GM23338 (cell line): ENCODE results near the gene WFDC10B. TPM values are rescaled to one million over a fixed set of nuclear protein-coding genes. Genes with fewer than 3 reads are reported as not detected.

Source experiments
- ATAC-seq: fragments of 200-7000 bp; cut with Tn5 transposase; 3 replicates; pipeline ENCODE4 v1.9.1; 2020
- DNase-seq: peaks from one replicate; pipeline ENCODE4 v3.0.0-alpha.2; 2015; ENCODE audit warnings: low spot score
- H2AFZ ChIP-seq: fragments of 200-600 bp; sonication (generic); 2 replicates; pipeline ENCODE4 v1.8.0; 2016; ENCODE audit warnings: antibody characterized with exemption, mild to moderate bottlenecking, moderate library complexity
- H3F3A ChIP-seq: fragments of 200-600 bp; sonication (generic); replicated peaks from 2 replicates; pipeline ENCODE4 v1.8.0; 2017; ENCODE audit warnings: antibody characterized with exemption, mixed run types, low read depth
- H3K27ac ChIP-seq: fragments of 200-600 bp; sonication (generic); 2 replicates; pipeline ENCODE4 v1.6.1; 2016; ENCODE audit warnings: low read depth
- H3K27me3 ChIP-seq: fragments of 200-600 bp; sonication (generic); 2 replicates; pipeline ENCODE4 v1.8.0; 2016; ENCODE audit warnings: mild to moderate bottlenecking, mixed run types, moderate library complexity; ENCODE audit not compliant: insufficient read depth
- H3K36me3 ChIP-seq: fragments of 200-600 bp; sonication (generic); 2 replicates; pipeline ENCODE4 v1.8.0; 2016; ENCODE audit warnings: mild to moderate bottlenecking; ENCODE audit not compliant: insufficient read depth
- H3K4me1 ChIP-seq: fragments of 200-600 bp; sonication (generic); 2 replicates; pipeline ENCODE4 v1.8.0; 2016; ENCODE audit warnings: mild to moderate bottlenecking, moderate library complexity; ENCODE audit not compliant: insufficient read depth
- H3K4me2 ChIP-seq: fragments of 200-600 bp; sonication (generic); 2 replicates; pipeline ENCODE4 v1.7.1; 2017; ENCODE audit warnings: mixed run types
- H3K4me3 ChIP-seq: fragments of 200-600 bp; sonication (generic); 2 replicates; pipeline ENCODE4 v1.6.1; 2016; ENCODE audit warnings: mixed run types
- H3K79me2 ChIP-seq: fragments of 200-600 bp; sonication (generic); replicated peaks from 2 replicates; pipeline ENCODE4 v1.8.0; 2017; ENCODE audit warnings: mild to moderate bottlenecking; ENCODE audit not compliant: insufficient read depth
- H3K9me2 ChIP-seq: fragments of 200-600 bp; sonication (generic); 2 replicates; pipeline ENCODE4 v1.8.0; 2017; ENCODE audit not compliant: insufficient read depth
- H4K20me1 ChIP-seq: fragments of 200-600 bp; sonication (generic); replicated peaks from 2 replicates; pipeline ENCODE4 v1.8.0; 2017; ENCODE audit warnings: mild to moderate bottlenecking; ENCODE audit not compliant: insufficient read depth
- H3K27ac Mint-ChIP-seq: 2 replicates; pipeline ENCODE4 v1.8.0; 2020; ENCODE audit warnings: inconsistent platforms, mild to moderate bottlenecking, moderate library complexity, mixed read lengths
- H3K27me3 Mint-ChIP-seq: 3 replicates; pipeline ENCODE4 v1.8.0; 2022; ENCODE audit warnings: low read depth, mild to moderate bottlenecking, moderate library complexity, mixed read lengths, inconsistent platforms; ENCODE audit not compliant: insufficient read depth, poor library complexity
- H3K36me3 Mint-ChIP-seq: 3 replicates; pipeline ENCODE4 v1.8.0; 2021; ENCODE audit warnings: low read depth, mild to moderate bottlenecking, inconsistent platforms, moderate library complexity, mixed read lengths
- H3K4me1 Mint-ChIP-seq: 3 replicates; pipeline ENCODE4 v1.8.0; 2020; ENCODE audit warnings: mild to moderate bottlenecking, inconsistent platforms, mixed read lengths
- H3K4me3 Mint-ChIP-seq: 3 replicates; pipeline ENCODE4 v1.8.0; 2021; ENCODE audit warnings: moderate library complexity, mild to moderate bottlenecking, inconsistent platforms, mixed read lengths
- H3K9me3 Mint-ChIP-seq: 3 replicates; pipeline ENCODE4 v1.8.0; 2020; ENCODE audit warnings: moderate library complexity, mild to moderate bottlenecking, inconsistent platforms, mixed read lengths
- CREB1 ChIP-seq: fragments of 250-450 bp; sonication (Bioruptor Pico); IDR thresholded peaks from 2 replicates; pipeline ENCODE4 v1.5.0; 2020; ENCODE audit warnings: low read depth, mild to moderate bottlenecking, moderate library complexity
- CTCF ChIP-seq, 2 experiments: fragments of 200-600 bp in 1 of 2; sonication (generic) in 1 of 2; conservative IDR thresholded peaks; 2 replicates each; pipeline versions ENCODE4 v1.5.1 to v1.6.1; 2016 to 2017; ENCODE audit warnings: antibody characterized with exemption in 2 of 2, low read depth in 2 of 2, mild to moderate bottlenecking in 2 of 2, moderate library complexity in 1 of 2
- ETS1 ChIP-seq: IDR thresholded peaks from 2 replicates; pipeline ENCODE4 v1.6.1; 2016; ENCODE audit warnings: antibody characterized with exemption
- EZH2 ChIP-seq: fragments of 200-600 bp; sonication (generic); IDR thresholded peaks from one replicate; pipeline ENCODE4 v1.8.0; 2017; ENCODE audit warnings: antibody characterized with exemption, mild to moderate bottlenecking, low read depth; ENCODE audit not compliant: unreplicated experiment
- EZH2phosphoT487 ChIP-seq: fragments of 200-600 bp; sonication (generic); IDR thresholded peaks from one replicate; pipeline ENCODE4 v1.8.1; 2018; ENCODE audit warnings: antibody characterized with exemption; ENCODE audit not compliant: unreplicated experiment
- JUNB ChIP-seq: IDR thresholded peaks from one replicate; pipeline ENCODE4 v1.6.1; 2016; ENCODE audit warnings: antibody characterized with exemption; ENCODE audit not compliant: unreplicated experiment
- NANOG ChIP-seq: IDR thresholded peaks from 2 replicates; pipeline ENCODE4 v1.6.1; 2016; ENCODE audit warnings: antibody characterized with exemption, borderline replicate concordance
- POLR2AphosphoS5 ChIP-seq: IDR thresholded peaks from 2 replicates; pipeline ENCODE4 v1.6.1; 2016; ENCODE audit warnings: antibody characterized with exemption, low read depth
- REST ChIP-seq: IDR thresholded peaks from one replicate; pipeline ENCODE4 v1.6.1; 2018; ENCODE audit warnings: antibody characterized with exemption; ENCODE audit not compliant: unreplicated experiment
- STAT1 ChIP-seq: IDR thresholded peaks from one replicate; pipeline ENCODE4 v1.6.1; 2016; ENCODE audit warnings: antibody characterized with exemption; ENCODE audit not compliant: unreplicated experiment
- ZNF114 ChIP-seq: fragments of 250-450 bp; sonication (Bioruptor Pico); IDR thresholded peaks from 2 replicates; pipeline ENCODE4 v1.5.0; 2020; ENCODE audit warnings: mild to moderate bottlenecking, moderate library complexity
- ZNF331 ChIP-seq: fragments of 250-450 bp; sonication (Bioruptor Pico); IDR thresholded peaks from 2 replicates; pipeline ENCODE4 v1.5.0; 2020; ENCODE audit warnings: low read depth, mild to moderate bottlenecking, moderate library complexity
- ZNF462 ChIP-seq: fragments of 250-450 bp; sonication (Bioruptor Pico); IDR thresholded peaks from 2 replicates; pipeline ENCODE4 v1.5.0; 2020; ENCODE audit warnings: mild to moderate bottlenecking, moderate library complexity
- polyA plus RNA-seq: library from polyadenylated mRNA; unstranded; fragments of >200 nt; fragmentation: Nextera tagmentation; extraction: Ambion mirVana; gene quantifications from 2 replicates; pipeline ENCODE4 v1.2.1, GENCODE V29; 2016
- total RNA-seq: library from RNA; depleted of rRNA; stranded (reverse); fragments of >200 nt; shearing (Covaris generic); gene quantifications from 2 replicates; pipeline ENCODE4 v1.2.3, GENCODE V29; 2014

WFDC10B gene
- total and polyA plus RNA-seq, 2 experiments from 2014 or later = 1.0 TPM; not detected in 1

- no peak within 1 kb of the TSS for H3K4me3 Mint-ChIP-seq
- H3K27ac ChIP-seq = no peak within 1 kb of the TSS
- no peaks in the 10 kb centered on the region for H3K27me3 ChIP-seq
- ATAC-seq (no peak), DNase-seq (no peak)
- no peaks in the 10 kb centered on the region for H3F3A ChIP-seq
- H3K36me3 ChIP-seq = no peaks in the 10 kb centered on the region
- no peaks in the 10 kb centered on the region for H3K4me1 ChIP-seq
- no peak for TF ChIP-seq REST
- TF ChIP-seq ZNF462 (CRISPR knock-in tag) = no peak
- TF ChIP-seq EZH2phosphoT487 = no peak
- no peak for TF ChIP-seq ETS1
- no peak for TF ChIP-seq STAT1
- no peak for TF ChIP-seq NANOG
- no peak for TF ChIP-seq EZH2
- no peak for TF ChIP-seq ZNF331
- TF ChIP-seq JUNB = no peak
- no peak for TF ChIP-seq CREB1 (CRISPR knock-in tag)
- TF ChIP-seq CTCF (conservative IDR thresholded peaks at IDR 0.05; ENCODE audit: low read depth in 2 of 2) = no peak
- TF ChIP-seq ZNF114 = no peak
- TF ChIP-seq POLR2AphosphoS5 = no peak
- peaks cover 7% of the 10 kb centered on the region; the same call in 2 of the 3 replicates for H3K9me3 Mint-ChIP-seq
- peaks cover 6% of the 10 kb centered on the region; the same call in 2 of the 3 replicates for H3K36me3 Mint-ChIP-seq
- no peak within 1 kb of the TSS for H3K4me3 ChIP-seq
- H3K4me1 Mint-ChIP-seq = no peaks in the 10 kb centered on the region; the same call in 2 of the 3 replicates
- H3K27ac Mint-ChIP-seq = no peak within 1 kb of the TSS
- no peaks in the 10 kb centered on the region for H3K79me2 ChIP-seq
- H3K27me3 Mint-ChIP-seq = peaks cover 7% of the 10 kb centered on the region
- 0 out of 2 replicates have a peak within 1 kb of the TSS, but pooled peaks have one; percentile 13 for H2AFZ ChIP-seq
- no peaks in the 10 kb centered on the region for H4K20me1 ChIP-seq
- H3K4me2 ChIP-seq = no peak within 1 kb of the TSS
- peaks cover 2% of the 10 kb centered on the region; the same call in 1 of the 2 replicates for H3K9me2 ChIP-seq
Measured at GRCh38 chr20:45722047-45722446, 17.2 kb upstream of the WFDC10B start, which contains the start of gene SPINT4. TSS of gene SPINT4 (plus strand) at chr20:45722347. CDS start at chr20:45722368, 21 bp downstream.
